Measurements from ENCODE around the gene CALHM5.

DNA sequence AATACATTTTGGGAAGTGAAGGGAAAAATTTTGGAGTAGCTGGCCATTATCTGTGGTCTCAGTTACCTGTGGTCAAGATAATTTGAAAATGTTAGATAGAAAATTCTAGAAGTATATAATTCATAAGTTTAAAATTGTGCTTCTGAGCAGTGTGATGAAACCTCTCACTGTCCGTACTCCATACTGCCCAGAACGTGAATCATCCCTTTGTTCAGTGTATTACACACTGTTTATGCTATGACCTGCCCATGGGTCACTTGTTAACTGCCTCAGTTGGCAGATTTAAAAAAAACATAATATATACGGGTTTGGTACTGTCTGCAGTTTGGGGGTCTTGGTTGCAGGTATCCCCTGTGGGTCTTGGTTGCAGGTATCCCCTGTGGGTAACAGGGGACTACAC is 4.1 kb upstream of the CALHM5 start:
- TF ChIP-seq CTCF (IDR thresholded peaks at IDR 0.05; ENCODE audit: low read length) (no peak), EZH2phosphoT487 (IDR thresholded peaks at IDR 0.05; ENCODE audit: low read length) (no peak), EZH2 (optimal IDR thresholded peaks at IDR 0.05; ENCODE audit: low read depth, low read length) (no peak)
